K562 (cell line): ENCODE results near the gene FOXO3.

ENCODE experiments used
- CHD1 ChIP-seq: fragments of 200-600 bp; sonication (generic); IDR thresholded peaks from one replicate; pipeline ENCODE4 v1.6.1; 2012; ENCODE audit warnings: mild to moderate bottlenecking, moderate library complexity, low read length, inconsistent platforms
- POLR2AphosphoS5 ChIP-seq: IDR thresholded peaks from 2 replicates; pipeline ENCODE4 v1.6.1; 2011; ENCODE audit warnings: mild to moderate bottlenecking, low read depth, low read length, moderate library complexity; ENCODE audit not compliant: control insufficient read depth, insufficient read depth
- ZBTB17 ChIP-seq: fragments of 450-650 bp; formaldehyde crosslinking; IDR thresholded peaks from 2 replicates; pipeline ENCODE4 v1.4.0; 2020; ENCODE audit warnings: mild to moderate bottlenecking
- TF ChIP-seq, protein P1 (sequence below): sonication (generic); formaldehyde crosslinking; IDR thresholded peaks from 2 replicates; pipeline ENCODE4 v1.8.1; 2023; ENCODE audit warnings: mild to moderate bottlenecking, missing genetic modification reagents
- TF ChIP-seq, protein P2 (sequence below), 3 experiments: IDR thresholded peaks in 2 of 3; conservative IDR thresholded peaks in 1 of 3; 2 replicates each; pipeline ENCODE4 v1.5.1; 2011 to 2012; ENCODE audit warnings: low read length in 3 of 3, mild to moderate bottlenecking in 3 of 3, control low read depth in 2 of 3, improper control_type of control experiment in 1 of 3, inconsistent platforms in 1 of 3, low read depth in 1 of 3, mixed read lengths in 1 of 3, moderate library complexity in 1 of 3; ENCODE audit not compliant: insufficient read depth in 2 of 3
- TF ChIP-seq, protein P3 (sequence below): sonication (generic); formaldehyde crosslinking; IDR thresholded peaks from 2 replicates; pipeline ENCODE4 v1.9.0; 2022; ENCODE audit warnings: mild to moderate bottlenecking, missing genetic modification reagents
- TF ChIP-seq, protein P4 (sequence below): fragments of 450-650 bp; IDR thresholded peaks from 2 replicates; pipeline ENCODE4 v1.6.1; 2018; ENCODE audit not compliant: partially characterized antibody
- TF ChIP-seq, protein P5 (sequence below): fragments of 150-350 bp; IDR thresholded peaks from 2 replicates; pipeline ENCODE4 v1.6.1; 2014; ENCODE audit warnings: low read depth, mild to moderate bottlenecking, low read length, borderline replicate concordance

DNA sequence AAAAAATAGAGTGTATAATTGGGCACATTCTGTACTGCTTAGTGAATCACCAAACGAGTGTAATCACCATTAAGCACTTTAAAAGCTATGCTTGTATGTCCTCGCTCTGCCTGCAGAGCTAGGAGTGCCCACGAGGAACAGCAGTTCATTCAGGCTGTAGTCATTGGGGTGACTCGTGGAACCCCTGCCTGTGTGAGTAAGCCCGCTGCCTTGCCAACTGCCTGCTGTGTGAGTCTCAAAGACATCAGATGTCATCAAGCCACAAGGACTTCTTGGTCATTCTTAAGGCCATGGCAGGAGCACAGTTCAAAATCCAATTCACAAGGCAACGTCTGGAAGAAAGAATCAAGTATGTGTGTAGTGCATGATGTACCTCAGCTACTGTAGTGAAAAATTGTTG is 60.4 kb downstream of the FOXO3 start:
- no peak for TF ChIP-seq CHD1
- TF ChIP-seq, protein P1, sequence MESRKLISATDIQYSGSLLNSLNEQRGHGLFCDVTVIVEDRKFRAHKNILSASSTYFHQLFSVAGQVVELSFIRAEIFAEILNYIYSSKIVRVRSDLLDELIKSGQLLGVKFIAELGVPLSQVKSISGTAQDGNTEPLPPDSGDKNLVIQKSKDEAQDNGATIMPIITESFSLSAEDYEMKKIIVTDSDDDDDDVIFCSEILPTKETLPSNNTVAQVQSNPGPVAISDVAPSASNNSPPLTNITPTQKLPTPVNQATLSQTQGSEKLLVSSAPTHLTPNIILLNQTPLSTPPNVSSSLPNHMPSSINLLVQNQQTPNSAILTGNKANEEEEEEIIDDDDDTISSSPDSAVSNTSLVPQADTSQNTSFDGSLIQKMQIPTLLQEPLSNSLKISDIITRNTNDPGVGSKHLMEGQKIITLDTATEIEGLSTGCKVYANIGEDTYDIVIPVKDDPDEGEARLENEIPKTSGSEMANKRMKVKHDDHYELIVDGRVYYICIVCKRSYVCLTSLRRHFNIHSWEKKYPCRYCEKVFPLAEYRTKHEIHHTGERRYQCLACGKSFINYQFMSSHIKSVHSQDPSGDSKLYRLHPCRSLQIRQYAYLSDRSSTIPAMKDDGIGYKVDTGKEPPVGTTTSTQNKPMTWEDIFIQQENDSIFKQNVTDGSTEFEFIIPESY: no peak
- TF ChIP-seq, protein P2, sequence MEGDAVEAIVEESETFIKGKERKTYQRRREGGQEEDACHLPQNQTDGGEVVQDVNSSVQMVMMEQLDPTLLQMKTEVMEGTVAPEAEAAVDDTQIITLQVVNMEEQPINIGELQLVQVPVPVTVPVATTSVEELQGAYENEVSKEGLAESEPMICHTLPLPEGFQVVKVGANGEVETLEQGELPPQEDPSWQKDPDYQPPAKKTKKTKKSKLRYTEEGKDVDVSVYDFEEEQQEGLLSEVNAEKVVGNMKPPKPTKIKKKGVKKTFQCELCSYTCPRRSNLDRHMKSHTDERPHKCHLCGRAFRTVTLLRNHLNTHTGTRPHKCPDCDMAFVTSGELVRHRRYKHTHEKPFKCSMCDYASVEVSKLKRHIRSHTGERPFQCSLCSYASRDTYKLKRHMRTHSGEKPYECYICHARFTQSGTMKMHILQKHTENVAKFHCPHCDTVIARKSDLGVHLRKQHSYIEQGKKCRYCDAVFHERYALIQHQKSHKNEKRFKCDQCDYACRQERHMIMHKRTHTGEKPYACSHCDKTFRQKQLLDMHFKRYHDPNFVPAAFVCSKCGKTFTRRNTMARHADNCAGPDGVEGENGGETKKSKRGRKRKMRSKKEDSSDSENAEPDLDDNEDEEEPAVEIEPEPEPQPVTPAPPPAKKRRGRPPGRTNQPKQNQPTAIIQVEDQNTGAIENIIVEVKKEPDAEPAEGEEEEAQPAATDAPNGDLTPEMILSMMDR (IDR thresholded peaks at IDR 0.05 in 2 of 3, conservative IDR thresholded peaks at IDR 0.05 in 1 of 3; ENCODE audit: insufficient read depth in 2 of 3, low read depth in 1 of 3, low read length in 3 of 3): no peak
- TF ChIP-seq, protein P3, sequence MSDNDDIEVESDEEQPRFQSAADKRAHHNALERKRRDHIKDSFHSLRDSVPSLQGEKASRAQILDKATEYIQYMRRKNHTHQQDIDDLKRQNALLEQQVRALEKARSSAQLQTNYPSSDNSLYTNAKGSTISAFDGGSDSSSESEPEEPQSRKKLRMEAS (CRISPR knock-in tag): no peak
- TF ChIP-seq, protein P4, sequence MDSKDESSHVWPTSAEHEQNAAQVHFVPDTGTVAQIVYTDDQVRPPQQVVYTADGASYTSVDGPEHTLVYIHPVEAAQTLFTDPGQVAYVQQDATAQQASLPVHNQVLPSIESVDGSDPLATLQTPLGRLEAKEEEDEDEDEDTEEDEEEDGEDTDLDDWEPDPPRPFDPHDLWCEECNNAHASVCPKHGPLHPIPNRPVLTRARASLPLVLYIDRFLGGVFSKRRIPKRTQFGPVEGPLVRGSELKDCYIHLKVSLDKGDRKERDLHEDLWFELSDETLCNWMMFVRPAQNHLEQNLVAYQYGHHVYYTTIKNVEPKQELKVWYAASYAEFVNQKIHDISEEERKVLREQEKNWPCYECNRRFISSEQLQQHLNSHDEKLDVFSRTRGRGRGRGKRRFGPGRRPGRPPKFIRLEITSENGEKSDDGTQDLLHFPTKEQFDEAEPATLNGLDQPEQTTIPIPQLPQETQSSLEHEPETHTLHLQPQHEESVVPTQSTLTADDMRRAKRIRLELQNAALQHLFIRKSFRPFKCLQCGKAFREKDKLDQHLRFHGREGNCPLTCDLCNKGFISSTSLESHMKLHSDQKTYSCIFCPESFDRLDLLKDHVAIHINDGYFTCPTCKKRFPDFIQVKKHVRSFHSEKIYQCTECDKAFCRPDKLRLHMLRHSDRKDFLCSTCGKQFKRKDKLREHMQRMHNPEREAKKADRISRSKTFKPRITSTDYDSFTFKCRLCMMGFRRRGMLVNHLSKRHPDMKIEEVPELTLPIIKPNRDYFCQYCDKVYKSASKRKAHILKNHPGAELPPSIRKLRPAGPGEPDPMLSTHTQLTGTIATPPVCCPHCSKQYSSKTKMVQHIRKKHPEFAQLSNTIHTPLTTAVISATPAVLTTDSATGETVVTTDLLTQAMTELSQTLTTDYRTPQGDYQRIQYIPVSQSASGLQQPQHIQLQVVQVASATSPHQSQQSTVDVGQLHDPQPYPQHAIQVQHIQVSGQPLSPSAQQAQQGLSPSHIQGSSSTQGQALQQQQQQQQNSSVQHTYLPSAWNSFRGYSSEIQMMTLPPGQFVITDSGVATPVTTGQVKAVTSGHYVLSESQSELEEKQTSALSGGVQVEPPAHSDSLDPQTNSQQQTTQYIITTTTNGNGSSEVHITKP: no peak
- TF ChIP-seq POLR2AphosphoS5: no peak
- TF ChIP-seq, protein P5, sequence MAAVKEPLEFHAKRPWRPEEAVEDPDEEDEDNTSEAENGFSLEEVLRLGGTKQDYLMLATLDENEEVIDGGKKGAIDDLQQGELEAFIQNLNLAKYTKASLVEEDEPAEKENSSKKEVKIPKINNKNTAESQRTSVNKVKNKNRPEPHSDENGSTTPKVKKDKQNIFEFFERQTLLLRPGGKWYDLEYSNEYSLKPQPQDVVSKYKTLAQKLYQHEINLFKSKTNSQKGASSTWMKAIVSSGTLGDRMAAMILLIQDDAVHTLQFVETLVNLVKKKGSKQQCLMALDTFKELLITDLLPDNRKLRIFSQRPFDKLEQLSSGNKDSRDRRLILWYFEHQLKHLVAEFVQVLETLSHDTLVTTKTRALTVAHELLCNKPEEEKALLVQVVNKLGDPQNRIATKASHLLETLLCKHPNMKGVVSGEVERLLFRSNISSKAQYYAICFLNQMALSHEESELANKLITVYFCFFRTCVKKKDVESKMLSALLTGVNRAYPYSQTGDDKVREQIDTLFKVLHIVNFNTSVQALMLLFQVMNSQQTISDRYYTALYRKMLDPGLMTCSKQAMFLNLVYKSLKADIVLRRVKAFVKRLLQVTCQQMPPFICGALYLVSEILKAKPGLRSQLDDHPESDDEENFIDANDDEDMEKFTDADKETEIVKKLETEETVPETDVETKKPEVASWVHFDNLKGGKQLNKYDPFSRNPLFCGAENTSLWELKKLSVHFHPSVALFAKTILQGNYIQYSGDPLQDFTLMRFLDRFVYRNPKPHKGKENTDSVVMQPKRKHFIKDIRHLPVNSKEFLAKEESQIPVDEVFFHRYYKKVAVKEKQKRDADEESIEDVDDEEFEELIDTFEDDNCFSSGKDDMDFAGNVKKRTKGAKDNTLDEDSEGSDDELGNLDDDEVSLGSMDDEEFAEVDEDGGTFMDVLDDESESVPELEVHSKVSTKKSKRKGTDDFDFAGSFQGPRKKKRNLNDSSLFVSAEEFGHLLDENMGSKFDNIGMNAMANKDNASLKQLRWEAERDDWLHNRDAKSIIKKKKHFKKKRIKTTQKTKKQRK: no peak
- TF ChIP-seq ZBTB17: no peak
